Astrocyte (in vitro differentiated cells and primary cell): ENCODE results near the gene EML5.

Source experiments
- CTCF ChIP-seq: IDR thresholded peaks from 2 replicates; pipeline ENCODE4 v1.5.1; 2011; ENCODE audit warnings: low read depth, mild to moderate bottlenecking, inconsistent platforms, low read length, moderate library complexity; ENCODE audit not compliant: insufficient read depth
- EZH2 ChIP-seq: IDR thresholded peaks from 2 replicates; pipeline ENCODE4 v1.6.1; 2012; ENCODE audit warnings: mild to moderate bottlenecking, low read length, inconsistent platforms; ENCODE audit not compliant: insufficient read depth

GRCh38 chr14:88563845-88564244 is 228.9 kb downstream of the EML5 start:
- TF ChIP-seq CTCF (no peak), EZH2 (no peak)
